Vagina (tissue), 2 donors: ENCODE data around the gene HNRNPDL.

Experiments
- POLR2A ChIP-seq, 2 donors: fragments of 450-650 bp; IDR thresholded peaks; one replicate each; pipeline ENCODE4 v1.6.1; 2017; ENCODE audit warnings: antibody characterized with exemption in 2 of 2, mild to moderate bottlenecking in 2 of 2, moderate library complexity in 2 of 2
- TF ChIP-seq, protein P1 (sequence below), 3 experiments: fragments of 450-650 bp in 2 of 3; fragments of 200-600 bp in 1 of 3; sonication (generic) in 1 of 3; IDR thresholded peaks; one replicate each; pipeline ENCODE4 v1.5.1; 2017 to 2019; ENCODE audit warnings: antibody characterized with exemption in 3 of 3, mild to moderate bottlenecking in 2 of 3, moderate library complexity in 2 of 3

DNA sequence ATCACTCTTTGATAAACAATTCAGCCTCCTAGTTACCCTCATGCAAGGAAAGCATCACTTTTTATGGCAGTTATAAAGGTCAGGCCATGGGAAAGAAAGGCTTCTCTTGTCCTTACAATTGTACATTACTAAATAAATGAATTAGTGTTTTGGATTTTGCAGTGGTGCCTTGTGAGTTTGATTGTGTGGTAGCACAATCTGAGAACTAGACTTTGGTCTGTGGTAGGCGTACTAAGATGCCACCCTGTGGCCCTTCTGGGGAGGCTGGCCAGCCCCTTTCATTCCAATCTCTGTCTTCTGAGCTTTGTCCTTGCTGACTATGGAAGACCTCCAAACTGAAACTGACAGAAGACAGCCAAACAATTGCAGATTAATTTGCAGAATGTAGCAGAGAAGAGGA lies 41.9 kb downstream of the HNRNPDL start:
- TF ChIP-seq, protein P1, sequence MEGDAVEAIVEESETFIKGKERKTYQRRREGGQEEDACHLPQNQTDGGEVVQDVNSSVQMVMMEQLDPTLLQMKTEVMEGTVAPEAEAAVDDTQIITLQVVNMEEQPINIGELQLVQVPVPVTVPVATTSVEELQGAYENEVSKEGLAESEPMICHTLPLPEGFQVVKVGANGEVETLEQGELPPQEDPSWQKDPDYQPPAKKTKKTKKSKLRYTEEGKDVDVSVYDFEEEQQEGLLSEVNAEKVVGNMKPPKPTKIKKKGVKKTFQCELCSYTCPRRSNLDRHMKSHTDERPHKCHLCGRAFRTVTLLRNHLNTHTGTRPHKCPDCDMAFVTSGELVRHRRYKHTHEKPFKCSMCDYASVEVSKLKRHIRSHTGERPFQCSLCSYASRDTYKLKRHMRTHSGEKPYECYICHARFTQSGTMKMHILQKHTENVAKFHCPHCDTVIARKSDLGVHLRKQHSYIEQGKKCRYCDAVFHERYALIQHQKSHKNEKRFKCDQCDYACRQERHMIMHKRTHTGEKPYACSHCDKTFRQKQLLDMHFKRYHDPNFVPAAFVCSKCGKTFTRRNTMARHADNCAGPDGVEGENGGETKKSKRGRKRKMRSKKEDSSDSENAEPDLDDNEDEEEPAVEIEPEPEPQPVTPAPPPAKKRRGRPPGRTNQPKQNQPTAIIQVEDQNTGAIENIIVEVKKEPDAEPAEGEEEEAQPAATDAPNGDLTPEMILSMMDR (IDR thresholded peaks at IDR 0.05) = no peak
- TF ChIP-seq POLR2A (IDR thresholded peaks at IDR 0.05) = no peak
